ENCODE results near the gene STXBP3. TPM values are rescaled to one million over a fixed set of nuclear protein-coding genes. Genes with fewer than 3 reads are reported as not detected.
A peak's percentile ranks its signal among the peaks of the same experiment; 100 is the strongest.

STXBP3 gene
- total and polyA plus RNA-seq, 2 of the 13 experiments (the other 11 are each of a cell fraction or from before 2014, with no cell fraction given): 13.0 to 20.8 TPM

- TF ChIP-seq HMGXB3 (CRISPR knock-in tag; IDR thresholded peaks at IDR 0.05; ENCODE audit: borderline replicate concordance) (peak; percentile 79), ERF (CRISPR knock-in tag; IDR thresholded peaks at IDR 0.05) (peak; percentile 67; the same call in 1 of the 2 replicates), GATA4 (IDR thresholded peaks at IDR 0.05; ENCODE audit: borderline replicate concordance, low read depth) (peak; percentile 74; the same call in 1 of the 2 replicates), ZFP91 (CRISPR knock-in tag; IDR thresholded peaks at IDR 0.05; ENCODE audit: borderline replicate concordance) (peak; percentile 84; the same call in 1 of the 2 replicates), GFI1 (CRISPR knock-in tag; IDR thresholded peaks at IDR 0.05; ENCODE audit: borderline replicate concordance) (0 out of 2 replicates have a peak, but pooled peaks have one; percentile 61), MED1 (CRISPR knock-in tag; IDR thresholded peaks at IDR 0.05) (peak; percentile 73; the same call in 1 of the 2 replicates), GATAD1 (CRISPR knock-in tag; IDR thresholded peaks at IDR 0.05) (peak; percentile 63; the same call in 1 of the 2 replicates), SUZ12 (IDR thresholded peaks at IDR 0.05; ENCODE audit: low read depth, low read length) (no peak), HNRNPUL1 (IDR thresholded peaks at IDR 0.05; ENCODE audit: low read depth, low read length) (no peak), RNF2 (conservative IDR thresholded peaks at IDR 0.05; ENCODE audit: low read depth) (peak; percentile 67; the same call in 1 of the 2 replicates), SKIL (CRISPR knock-in tag; IDR thresholded peaks at IDR 0.05; ENCODE audit: borderline replicate concordance) (no peak), U2AF1 (optimal IDR thresholded peaks at IDR 0.05; ENCODE audit: low read depth, low read length) (peak; percentile 50), NFIB (CRISPR knock-in tag; IDR thresholded peaks at IDR 0.05; ENCODE audit: borderline replicate concordance) (no peak), ZNF704 (CRISPR knock-in tag; IDR thresholded peaks at IDR 0.05; ENCODE audit: borderline replicate concordance) (peak; percentile 94)
Observed at GRCh38 chr1:108746382-108747170, at the start of gene STXBP3 (continued).
